ENCODE measurements around the gene MLF2.

DNA sequence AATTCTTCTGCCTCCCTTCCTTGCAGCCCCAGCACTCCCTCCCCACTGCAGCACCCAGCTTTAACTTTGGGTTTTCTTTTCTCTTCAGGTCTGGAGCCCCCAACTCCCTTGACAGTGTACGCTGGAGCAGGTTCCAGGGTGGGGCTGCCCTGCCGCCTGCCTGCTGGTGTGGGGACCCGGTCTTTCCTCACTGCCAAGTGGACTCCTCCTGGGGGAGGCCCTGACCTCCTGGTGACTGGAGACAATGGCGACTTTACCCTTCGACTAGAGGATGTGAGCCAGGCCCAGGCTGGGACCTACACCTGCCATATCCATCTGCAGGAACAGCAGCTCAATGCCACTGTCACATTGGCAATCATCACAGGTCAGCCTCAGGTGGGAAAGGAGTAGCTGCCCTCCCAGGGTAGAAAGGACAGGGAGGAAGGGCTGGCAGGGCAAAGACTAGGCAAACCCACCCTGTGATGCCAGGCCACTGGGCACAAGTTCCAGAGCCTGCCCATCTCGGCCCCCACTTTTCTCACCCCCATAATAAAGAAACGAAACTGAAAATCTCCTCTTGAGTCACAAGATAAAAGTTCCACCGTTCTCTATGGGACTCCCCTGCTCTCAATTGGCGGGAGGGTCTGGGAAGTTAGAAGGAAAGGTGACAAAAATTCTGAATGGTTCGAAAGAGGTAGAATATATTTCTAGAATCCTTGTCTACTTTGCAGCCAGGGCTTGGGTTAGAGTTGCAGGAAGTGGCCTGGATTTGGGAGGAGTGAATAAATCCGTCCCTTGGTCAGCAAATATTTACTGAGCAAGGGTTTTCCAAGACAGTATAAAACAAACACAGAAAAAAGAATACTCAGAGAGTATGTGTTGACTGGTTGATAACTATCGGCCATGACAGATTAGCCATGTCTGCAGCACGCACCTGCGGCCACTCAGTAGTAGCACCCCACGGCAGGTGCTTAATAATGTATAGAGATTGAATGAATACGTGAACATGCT lies 22.5 kb upstream of the MLF2 start:
- TF ChIP-seq, protein P1, sequence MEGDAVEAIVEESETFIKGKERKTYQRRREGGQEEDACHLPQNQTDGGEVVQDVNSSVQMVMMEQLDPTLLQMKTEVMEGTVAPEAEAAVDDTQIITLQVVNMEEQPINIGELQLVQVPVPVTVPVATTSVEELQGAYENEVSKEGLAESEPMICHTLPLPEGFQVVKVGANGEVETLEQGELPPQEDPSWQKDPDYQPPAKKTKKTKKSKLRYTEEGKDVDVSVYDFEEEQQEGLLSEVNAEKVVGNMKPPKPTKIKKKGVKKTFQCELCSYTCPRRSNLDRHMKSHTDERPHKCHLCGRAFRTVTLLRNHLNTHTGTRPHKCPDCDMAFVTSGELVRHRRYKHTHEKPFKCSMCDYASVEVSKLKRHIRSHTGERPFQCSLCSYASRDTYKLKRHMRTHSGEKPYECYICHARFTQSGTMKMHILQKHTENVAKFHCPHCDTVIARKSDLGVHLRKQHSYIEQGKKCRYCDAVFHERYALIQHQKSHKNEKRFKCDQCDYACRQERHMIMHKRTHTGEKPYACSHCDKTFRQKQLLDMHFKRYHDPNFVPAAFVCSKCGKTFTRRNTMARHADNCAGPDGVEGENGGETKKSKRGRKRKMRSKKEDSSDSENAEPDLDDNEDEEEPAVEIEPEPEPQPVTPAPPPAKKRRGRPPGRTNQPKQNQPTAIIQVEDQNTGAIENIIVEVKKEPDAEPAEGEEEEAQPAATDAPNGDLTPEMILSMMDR (IDR thresholded peaks at IDR 0.05), result no peak
- no peak for TF ChIP-seq POLR2A (IDR thresholded peaks at IDR 0.05)
- no peak for TF ChIP-seq POLR2AphosphoS5 (IDR thresholded peaks at IDR 0.05)
- no peak for TF ChIP-seq EP300 (IDR thresholded peaks at IDR 0.05)
